ENCODE measurements around the gene PAK5.

PAK5 gene

GRCh38 chr20:9789131-9789530, 49.7 kb downstream of the PAK5 start:
- no peak for DNase-seq (ENCODE audit: low spot score)

DNA sequence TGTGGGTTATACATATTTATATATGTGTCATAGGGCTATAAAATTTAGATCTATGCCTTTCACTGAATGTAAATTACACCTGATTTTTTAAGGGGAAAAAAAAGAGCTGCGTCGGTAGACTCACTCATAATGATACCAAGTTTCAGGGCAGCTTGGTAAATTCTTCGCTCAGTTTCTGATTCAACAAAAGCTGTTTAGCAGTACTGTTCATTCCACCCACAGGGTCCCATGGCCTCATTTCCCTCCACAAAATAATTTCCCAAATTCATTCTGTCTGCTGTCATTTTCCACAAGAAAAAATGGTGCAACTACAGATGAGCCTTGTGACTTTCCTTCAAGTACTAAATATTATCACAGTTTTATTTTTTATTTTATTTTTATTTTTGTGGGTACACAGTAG, 63.7 kb downstream of the PAK5 start:
- DNase-seq (ENCODE audit: low spot score): no peak

GRCh38 chr20:9769954-9770353, 68.9 kb downstream of the PAK5 start:
- no peak for DNase-seq (ENCODE audit: low spot score)

- DNase-seq (ENCODE audit: low spot score): no peak
Observed at GRCh38 chr20:9761476-9761875, 77.4 kb downstream of the PAK5 start.

DNA sequence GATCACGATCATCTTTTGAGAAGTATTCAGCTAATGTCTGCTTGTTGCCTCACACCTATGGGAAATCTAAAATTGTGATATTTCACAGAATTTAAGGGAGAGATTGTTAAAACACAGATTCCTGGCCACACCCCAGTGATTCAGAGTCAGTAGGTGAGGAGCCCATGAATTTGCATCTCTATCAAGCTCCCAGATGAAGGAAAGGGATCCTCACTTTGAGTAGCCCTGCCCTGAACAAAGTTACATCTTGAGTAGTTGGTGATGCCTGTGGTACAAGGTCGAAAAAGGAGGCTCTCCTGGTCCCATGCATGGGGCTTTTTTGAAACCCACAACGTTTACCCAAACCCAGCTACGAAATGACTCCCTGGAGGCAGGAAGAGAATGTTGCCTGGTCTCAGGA, 79.5 kb downstream of the PAK5 start:
- DNase-seq (ENCODE audit: low spot score): no peak

- DNase-seq (ENCODE audit: low spot score): no peak
Observed at GRCh38 chr20:9758752-9759151, 80.1 kb downstream of the PAK5 start.

DNA sequence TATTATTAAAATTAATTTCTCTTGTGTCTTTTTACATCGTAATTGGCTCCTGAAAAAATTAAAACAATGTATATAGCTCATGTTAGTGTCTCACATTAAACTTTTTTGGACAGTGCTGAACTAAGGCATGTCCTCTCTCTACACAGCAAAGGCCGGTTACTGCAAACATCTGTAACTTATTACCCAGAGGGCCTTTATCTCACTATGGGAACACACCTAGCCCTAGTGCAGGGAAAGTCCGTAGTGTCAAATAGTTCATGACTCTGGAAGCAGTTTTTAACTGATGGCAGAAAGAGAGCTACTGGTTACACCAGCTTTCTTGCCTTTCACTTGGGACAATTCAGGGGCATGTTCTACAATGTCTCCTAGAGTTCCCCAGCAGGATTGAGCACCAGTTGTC, 82.2 kb downstream of the PAK5 start:
- no peak for DNase-seq (ENCODE audit: low spot score)

DNA sequence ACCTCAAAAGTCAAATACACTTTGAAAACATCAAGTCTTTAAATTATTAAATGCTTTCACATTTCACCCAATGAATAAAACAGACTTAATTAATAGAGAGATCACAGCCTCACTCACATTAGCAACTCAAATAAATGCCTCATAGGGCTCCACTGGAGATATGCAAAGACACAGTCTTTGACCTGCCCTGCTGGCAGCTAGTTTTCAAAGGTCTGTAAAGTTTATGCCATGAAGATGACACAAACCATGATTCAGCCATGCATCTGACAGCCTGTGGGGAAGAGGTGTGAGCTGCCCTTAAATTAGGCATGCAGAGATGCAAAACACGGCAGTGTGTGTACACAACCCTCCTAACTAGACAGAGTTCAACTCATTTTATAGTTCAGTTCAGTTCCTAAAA, 83.6 kb downstream of the PAK5 start:
- no peak for DNase-seq (ENCODE audit: low spot score)

DNA sequence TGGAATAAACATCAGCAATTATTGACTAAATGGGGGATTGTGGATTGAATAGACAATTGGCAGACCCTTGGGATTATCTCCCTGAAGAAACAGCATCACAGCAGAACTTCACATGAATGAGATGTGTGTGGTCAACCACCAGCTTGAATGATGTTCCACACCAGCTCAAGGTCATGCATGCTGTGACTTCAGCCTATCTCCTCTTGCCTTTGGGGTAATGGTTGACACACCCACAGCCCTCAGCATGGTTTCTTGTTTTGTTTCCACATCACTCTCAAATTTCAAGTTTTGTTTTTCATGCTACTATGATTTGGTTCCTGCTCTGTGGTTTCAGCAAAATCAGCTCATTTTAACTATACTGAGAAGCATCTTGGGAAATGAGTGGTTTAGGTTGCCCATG, 94.3 kb downstream of the PAK5 start:
- no peak for DNase-seq (ENCODE audit: low spot score)

DNA sequence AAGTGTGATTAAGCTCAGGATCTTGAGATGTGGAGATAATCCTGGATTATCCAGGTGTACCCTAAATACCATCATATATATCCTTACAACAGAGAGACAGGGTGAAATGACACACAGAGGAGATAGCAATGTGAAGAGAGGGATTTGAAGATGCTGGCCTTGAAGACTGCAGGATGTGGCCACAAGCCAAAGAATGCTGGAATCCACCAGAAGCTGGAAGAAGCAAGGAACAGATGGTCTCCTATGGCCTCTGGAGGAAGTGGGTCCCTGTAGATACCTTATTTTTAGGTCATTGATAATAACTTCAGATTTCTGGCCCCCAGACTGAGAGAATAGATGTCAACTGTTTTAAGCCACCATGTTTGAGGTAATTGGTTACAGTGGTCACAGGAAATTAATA, 95.0 kb downstream of the PAK5 start:
- DNase-seq (ENCODE audit: low spot score): no peak

GRCh38 chr20:9742821-9743220, 96.1 kb downstream of the PAK5 start:
- no peak for DNase-seq (ENCODE audit: low spot score)

DNA sequence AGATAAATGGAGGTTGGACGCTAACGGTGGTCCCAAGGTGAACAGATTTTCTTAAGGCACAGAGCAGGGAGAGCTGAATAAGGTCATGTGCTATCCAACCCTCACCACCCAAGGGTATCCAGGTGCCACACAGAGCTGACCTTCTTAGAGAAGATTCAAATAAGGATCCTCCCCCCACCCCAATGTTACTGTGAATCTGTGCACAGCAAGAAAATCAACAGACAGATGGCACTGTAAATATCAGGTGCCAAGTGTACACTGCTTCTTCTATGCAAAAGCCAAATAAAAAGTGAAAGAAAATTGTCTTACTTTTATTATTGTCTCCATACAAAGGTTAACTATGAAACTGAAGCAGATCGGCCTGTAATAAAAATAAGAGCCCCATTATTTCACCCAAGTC, 96.9 kb downstream of the PAK5 start:
- DNase-seq (ENCODE audit: low spot score): no peak

GRCh38 chr20:9740486-9740885, 98.4 kb downstream of the PAK5 start:
- DNase-seq (ENCODE audit: low spot score): no peak

DNA sequence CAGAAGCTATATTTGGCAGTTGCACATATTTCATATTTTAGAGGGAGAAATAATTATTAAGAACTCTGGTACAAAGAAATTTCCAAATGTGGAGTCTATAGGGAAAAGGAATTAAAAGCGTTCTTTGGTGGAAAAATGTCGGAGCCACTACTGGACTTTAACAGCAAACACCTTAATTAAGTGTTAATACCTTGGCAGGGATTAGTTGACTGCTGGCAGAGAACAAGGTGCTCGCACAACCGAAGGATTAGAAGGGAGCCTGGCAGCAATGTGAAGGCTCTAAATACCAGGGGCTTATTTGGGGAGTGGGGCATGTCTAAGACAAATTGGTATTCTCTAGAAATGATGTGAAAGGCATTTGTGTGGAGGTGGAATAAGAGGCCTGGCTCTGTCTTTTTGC, 98.9 kb downstream of the PAK5 start:
- no peak for DNase-seq (ENCODE audit: low spot score)

- DNase-seq (ENCODE audit: low spot score): no peak
Observed at GRCh38 chr20:9736373-9736772, 102.5 kb downstream of the PAK5 start.

DNA sequence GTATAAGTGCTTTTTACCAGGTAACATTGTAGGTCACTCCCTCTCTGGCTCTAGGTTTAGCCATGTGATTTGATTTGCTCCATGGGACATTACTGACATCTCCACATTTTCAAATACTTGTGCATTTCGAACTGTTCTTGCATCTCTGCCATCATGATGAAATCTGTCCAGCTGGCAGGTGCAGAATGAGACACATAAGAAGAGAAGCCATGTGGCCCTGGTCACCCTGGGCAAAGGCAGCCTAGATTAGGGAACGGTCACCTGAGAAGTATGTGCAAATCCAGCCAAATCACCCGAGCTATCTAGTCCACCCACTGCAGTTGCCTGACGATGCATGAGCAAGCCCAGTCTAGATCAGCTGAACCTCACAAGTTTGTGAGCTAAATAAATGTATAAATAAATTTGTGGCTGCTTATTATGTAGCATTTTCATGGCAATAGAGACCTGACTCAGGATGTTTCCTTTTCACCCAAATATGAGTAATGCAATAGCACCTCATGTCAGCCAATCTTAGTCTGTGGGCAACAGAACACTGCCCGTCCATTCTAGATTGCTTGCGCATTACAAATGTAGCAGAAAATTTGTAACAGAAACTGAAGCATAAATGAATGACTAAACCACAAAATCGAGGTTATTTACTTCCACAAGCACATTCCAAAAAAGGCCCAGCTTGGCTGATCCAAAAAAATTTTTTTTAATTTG, 115.2 kb downstream of the PAK5 start:
- no peak for DNase-seq (ENCODE audit: low spot score)

- no peak for DNase-seq (ENCODE audit: low spot score)
Observed at GRCh38 chr20:9711872-9712271, 127.0 kb downstream of the PAK5 start.

DNA sequence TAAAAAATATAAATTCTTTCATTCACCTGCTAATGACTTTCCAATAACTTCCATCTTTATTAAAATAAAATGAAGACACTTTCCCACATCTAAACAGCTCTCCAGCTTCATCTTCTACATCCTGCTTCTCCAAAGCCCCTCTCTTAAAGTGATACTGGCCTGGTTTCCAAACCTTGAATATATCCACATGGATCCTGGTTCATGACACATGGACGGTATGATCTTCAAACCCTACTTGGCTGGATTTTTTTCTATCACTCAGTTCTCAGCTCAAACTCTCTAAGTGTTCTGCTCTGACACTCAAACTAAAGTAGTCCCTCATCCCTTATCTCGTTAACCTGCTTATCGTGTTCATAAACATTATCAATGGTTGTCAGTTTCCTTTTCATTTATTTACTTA, 128.2 kb downstream of the PAK5 start:
- no peak for DNase-seq (ENCODE audit: low spot score)

- no peak for DNase-seq (ENCODE audit: low spot score)
Observed at GRCh38 chr20:9705722-9706476, 133.0 kb downstream of the PAK5 start.

- peak; percentile 9 for DNase-seq (ENCODE audit: low spot score)
Observed at GRCh38 chr20:9699181-9699580, 139.7 kb downstream of the PAK5 start.

- no peak for DNase-seq (ENCODE audit: low spot score)
Observed at GRCh38 chr20:9689041-9689440, 149.8 kb downstream of the PAK5 start.

DNA sequence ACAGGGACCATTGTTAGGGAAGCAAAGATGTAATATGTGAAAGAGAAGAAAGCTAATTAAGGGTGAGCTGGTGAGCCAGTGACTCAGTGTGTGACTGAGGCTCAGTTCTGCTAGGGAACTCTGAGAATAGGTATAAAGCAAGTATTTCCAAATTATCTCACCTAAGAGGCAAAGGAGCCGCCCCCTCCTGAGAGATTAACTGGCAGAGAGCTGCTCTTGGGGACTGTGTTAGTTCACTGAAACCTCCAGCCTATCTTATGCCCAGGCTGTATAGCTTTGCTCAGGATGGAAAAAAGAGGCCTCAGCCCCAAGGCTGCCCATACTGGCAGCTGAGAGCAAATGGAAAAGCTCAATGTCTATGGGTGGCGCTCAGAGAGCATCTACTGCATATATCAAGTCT, 152.0 kb downstream of the PAK5 start:
- no peak for DNase-seq (ENCODE audit: low spot score)

DNA sequence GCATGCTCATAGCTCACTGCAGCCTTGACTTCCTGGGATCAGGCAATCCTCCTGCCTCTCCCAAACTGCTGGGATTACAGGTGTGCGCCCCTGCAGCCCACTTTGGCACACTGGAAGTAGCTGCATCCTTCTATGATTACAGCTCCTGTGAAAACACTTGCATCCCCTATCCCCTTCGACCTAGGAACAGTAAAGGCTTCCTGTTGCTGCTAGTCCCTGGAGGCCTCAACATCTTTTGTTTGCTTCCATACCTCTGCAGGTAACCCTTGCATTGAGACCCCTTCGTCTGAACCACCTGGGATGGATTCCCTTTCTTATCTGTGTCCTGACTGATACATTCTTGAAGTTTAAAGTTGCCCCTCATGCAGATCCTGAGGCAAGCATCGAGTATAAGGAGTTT, 152.4 kb downstream of the PAK5 start:
- DNase-seq (ENCODE audit: low spot score): no peak

- DNase-seq (ENCODE audit: low spot score): no peak
Observed at GRCh38 chr20:9686001-9686400, 152.9 kb downstream of the PAK5 start.
